Liver (tissue), 3 donors: ENCODE measurements around the gene UNC5B.

ENCODE experiments used
- CTCF ChIP-seq: fragments of 150-350 bp; IDR thresholded peaks from 2 replicates; pipeline ENCODE4 v1.5.1; 2017; ENCODE audit warnings: improper control_type of control experiment, low read depth, low read length; ENCODE audit not compliant: missing input control
- GABPA ChIP-seq, 2 donors: IDR thresholded peaks in 1 of 2; conservative IDR thresholded peaks in 1 of 2; 2 replicates each; pipeline ENCODE4 v1.6.1; 2016; ENCODE audit warnings: antibody characterized with exemption in 2 of 2, mild to moderate bottlenecking in 1 of 2, moderate library complexity in 1 of 2
- HNF4G ChIP-seq: IDR thresholded peaks from 2 replicates; pipeline ENCODE4 v1.6.1; 2016; ENCODE audit warnings: antibody characterized with exemption
- MAX ChIP-seq: IDR thresholded peaks from 2 replicates; pipeline ENCODE4 v1.6.1; 2016; ENCODE audit warnings: antibody characterized with exemption
- RAD21 ChIP-seq, 2 donors: IDR thresholded peaks; 2 replicates each; pipeline ENCODE4 v1.6.1; 2016; ENCODE audit warnings: antibody characterized with exemption in 2 of 2, mild to moderate bottlenecking in 2 of 2
- REST ChIP-seq: IDR thresholded peaks from 2 replicates; pipeline ENCODE4 v1.6.1; 2016; ENCODE audit warnings: antibody characterized with exemption, mild to moderate bottlenecking
- TAF1 ChIP-seq: conservative IDR thresholded peaks from 2 replicates; pipeline ENCODE4 v1.6.1; 2016; ENCODE audit warnings: antibody characterized with exemption, mild to moderate bottlenecking
- ZBTB33 ChIP-seq: IDR thresholded peaks from 2 replicates; pipeline ENCODE4 v1.6.1; 2016; ENCODE audit warnings: antibody characterized with exemption
- donor health status: healthy.
- donor health status: healthy.

GRCh38 chr10:71173466-71173865 lies 38.9 kb upstream of the UNC5B start:
- TF ChIP-seq CTCF, result no peak
- no peak for TF ChIP-seq RAD21 (IDR thresholded peaks at IDR 0.05)
- no peak for TF ChIP-seq MAX
- TF ChIP-seq TAF1, result no peak
- TF ChIP-seq ZBTB33, result no peak
- no peak for TF ChIP-seq HNF4G
- no peak for TF ChIP-seq REST
- no peak for TF ChIP-seq GABPA (IDR thresholded peaks at IDR 0.05 in 1 of 2, conservative IDR thresholded peaks at IDR 0.05 in 1 of 2)
